HepG2 (cell line): ENCODE results near the gene ATP6V0A1. TPM values are rescaled to one million over a fixed set of nuclear protein-coding genes. Genes with fewer than 3 reads are reported as not detected.

Source experiments
- AKAP8 ChIP-seq: sonication (generic); formaldehyde crosslinking; IDR thresholded peaks from 2 replicates; pipeline ENCODE4 v1.5.1; 2020; ENCODE audit warnings: mild to moderate bottlenecking, missing genetic modification reagents
- CEBPG ChIP-seq: IDR thresholded peaks from 2 replicates; pipeline ENCODE4 v1.6.1; 2016
- KAT7 ChIP-seq: IDR thresholded peaks from 2 replicates; pipeline ENCODE4 v1.6.1; 2018; ENCODE audit warnings: borderline replicate concordance, missing compliant biosample characterization
- MATR3 ChIP-seq: sonication (generic); formaldehyde crosslinking; IDR thresholded peaks from 2 replicates; pipeline ENCODE4 v1.4.0; 2020; ENCODE audit warnings: missing genetic modification reagents
- NCOA5 ChIP-seq: sonication (generic); formaldehyde crosslinking; IDR thresholded peaks from 2 replicates; pipeline ENCODE4 v1.4.0; 2020; ENCODE audit warnings: missing genetic modification reagents
- NFIC ChIP-seq: IDR thresholded peaks from 2 replicates; pipeline ENCODE4 v1.6.1; 2012; ENCODE audit warnings: mild to moderate bottlenecking, low read length, inconsistent platforms
- POLR2AphosphoS2 ChIP-seq: IDR thresholded peaks from 2 replicates; pipeline ENCODE4 v1.6.1; 2011; ENCODE audit warnings: low read depth, low read length, improper control_type of control experiment
- POLR2AphosphoS5 ChIP-seq: IDR thresholded peaks from 2 replicates; pipeline ENCODE4 v1.6.1; 2012; ENCODE audit warnings: low read depth, low read length
- REL ChIP-seq: sonication (generic); formaldehyde crosslinking; conservative IDR thresholded peaks from 2 replicates; pipeline ENCODE4 v1.8.0; 2022; ENCODE audit warnings: mild to moderate bottlenecking, missing genetic modification reagents, moderate library complexity
- RELA ChIP-seq: sonication (generic); formaldehyde crosslinking; IDR thresholded peaks from 2 replicates; pipeline ENCODE4 v1.4.0; 2020; ENCODE audit warnings: missing genetic modification reagents
- REXO4 ChIP-seq: sonication (generic); formaldehyde crosslinking; IDR thresholded peaks from 2 replicates; pipeline ENCODE4 v1.8.0; 2022; ENCODE audit warnings: missing genetic modification reagents, mild to moderate bottlenecking, borderline replicate concordance
- SOX5 ChIP-seq: IDR thresholded peaks from 2 replicates; pipeline ENCODE4 v1.6.1; 2016; ENCODE audit warnings: borderline replicate concordance
- TEAD3 ChIP-seq: optimal IDR thresholded peaks from 2 replicates; pipeline ENCODE3; 2016; ENCODE audit warnings: borderline replicate concordance
- ZFP91 ChIP-seq: sonication (generic); formaldehyde crosslinking; IDR thresholded peaks from 2 replicates; pipeline ENCODE4 v1.9.0; 2022; ENCODE audit warnings: missing genetic modification reagents, mild to moderate bottlenecking, borderline replicate concordance
- ZNF282 ChIP-seq: fragments of 450-650 bp; IDR thresholded peaks from 2 replicates; pipeline ENCODE4 v1.6.1; 2018; ENCODE audit not compliant: partially characterized antibody
- ZNF558 ChIP-seq: sonication (generic); formaldehyde crosslinking; IDR thresholded peaks from 2 replicates; pipeline ENCODE4 v1.9.0; 2022; ENCODE audit warnings: mild to moderate bottlenecking, missing genetic modification reagents, borderline replicate concordance
- ZNF720 ChIP-seq: sonication (generic); formaldehyde crosslinking; IDR thresholded peaks from 2 replicates; pipeline ENCODE4 v1.4.0; 2020; ENCODE audit warnings: missing genetic modification reagents
- ZNF883 ChIP-seq: sonication (generic); formaldehyde crosslinking; IDR thresholded peaks from 2 replicates; pipeline ENCODE4 v1.5.1; 2020; ENCODE audit warnings: mild to moderate bottlenecking, missing genetic modification reagents; ENCODE audit errors: not compliant biosample characterization
- polyA plus RNA-seq, 8 experiments: library from polyadenylated mRNA; depleted of rRNA in 3 of 8; stranded (reverse) in 7 of 8; unstranded in 1 of 8; fragments of >200 nt; fragmentation: Illumina TruSeq in 4 of 8; extraction: Trizol in 4 of 8; gene quantifications; 2 replicates each; pipeline versions ENCODE4 v1.2.1 to v1.2.3, GENCODE V29; 2011 to 2016; ENCODE audit warnings: low read depth in 4 of 8, missing spikeins in 1 of 8, mixed read lengths in 1 of 8; ENCODE audit not compliant: insufficient read depth in 1 of 8
- total RNA-seq, 5 experiments: library from RNA; depleted of rRNA; stranded (reverse); fragments of >200 nt; fragmentation: Illumina TruSeq; extraction: Trizol; gene quantifications; 2 replicates each; pipeline ENCODE4 v1.2.3, GENCODE V29; 2016; ENCODE audit warnings: low read depth in 1 of 5
- TF ChIP-seq, protein P1 (sequence below): sonication (generic); formaldehyde crosslinking; conservative IDR thresholded peaks from 2 replicates; pipeline ENCODE4 v1.4.0; 2020; ENCODE audit warnings: missing genetic modification reagents
- TF ChIP-seq, protein P2 (sequence below), 2 experiments: fragments of 450-650 bp in 1 of 2; sonication (generic) in 1 of 2; formaldehyde crosslinking in 1 of 2; IDR thresholded peaks; 2 replicates each; pipeline versions ENCODE4 v1.6.1 to v1.8.0; 2016 to 2022; ENCODE audit warnings: antibody characterized with exemption in 1 of 2, mild to moderate bottlenecking in 1 of 2, missing genetic modification reagents in 1 of 2

The ATP6V0A1 gene
- total and polyA plus RNA-seq, 2 of the 13 experiments (the other 11 are each of a cell fraction or from before 2014, with no cell fraction given): 27.9 to 54.1 TPM

- no peak; the same call in 1 of the 2 replicates for TF ChIP-seq KAT7
- no peak for TF ChIP-seq ZNF720 (CRISPR knock-in tag)
- no peak for TF ChIP-seq REXO4
- peak; percentile 24 for TF ChIP-seq ZNF883 (CRISPR knock-in tag)
- TF ChIP-seq NFIC: no peak; the same call in 1 of the 2 replicates
- TF ChIP-seq, protein P1, sequence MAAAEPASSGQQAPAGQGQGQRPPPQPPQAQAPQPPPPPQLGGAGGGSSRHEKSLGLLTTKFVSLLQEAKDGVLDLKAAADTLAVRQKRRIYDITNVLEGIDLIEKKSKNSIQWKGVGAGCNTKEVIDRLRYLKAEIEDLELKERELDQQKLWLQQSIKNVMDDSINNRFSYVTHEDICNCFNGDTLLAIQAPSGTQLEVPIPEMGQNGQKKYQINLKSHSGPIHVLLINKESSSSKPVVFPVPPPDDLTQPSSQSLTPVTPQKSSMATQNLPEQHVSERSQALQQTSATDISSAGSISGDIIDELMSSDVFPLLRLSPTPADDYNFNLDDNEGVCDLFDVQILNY (CRISPR knock-in tag): no peak
- peak; percentile 71 for TF ChIP-seq POLR2AphosphoS5
- no peak for TF ChIP-seq ZNF282
- TF ChIP-seq ZFP91 (CRISPR knock-in tag): peak; percentile 86; the same call in 1 of the 2 replicates
- TF ChIP-seq ZNF558 (CRISPR knock-in tag): no peak
- TF ChIP-seq AKAP8: no peak; the same call in 1 of the 2 replicates
- peak; percentile 80 for TF ChIP-seq TEAD3 (CRISPR knock-in tag)
- TF ChIP-seq, protein P2, sequence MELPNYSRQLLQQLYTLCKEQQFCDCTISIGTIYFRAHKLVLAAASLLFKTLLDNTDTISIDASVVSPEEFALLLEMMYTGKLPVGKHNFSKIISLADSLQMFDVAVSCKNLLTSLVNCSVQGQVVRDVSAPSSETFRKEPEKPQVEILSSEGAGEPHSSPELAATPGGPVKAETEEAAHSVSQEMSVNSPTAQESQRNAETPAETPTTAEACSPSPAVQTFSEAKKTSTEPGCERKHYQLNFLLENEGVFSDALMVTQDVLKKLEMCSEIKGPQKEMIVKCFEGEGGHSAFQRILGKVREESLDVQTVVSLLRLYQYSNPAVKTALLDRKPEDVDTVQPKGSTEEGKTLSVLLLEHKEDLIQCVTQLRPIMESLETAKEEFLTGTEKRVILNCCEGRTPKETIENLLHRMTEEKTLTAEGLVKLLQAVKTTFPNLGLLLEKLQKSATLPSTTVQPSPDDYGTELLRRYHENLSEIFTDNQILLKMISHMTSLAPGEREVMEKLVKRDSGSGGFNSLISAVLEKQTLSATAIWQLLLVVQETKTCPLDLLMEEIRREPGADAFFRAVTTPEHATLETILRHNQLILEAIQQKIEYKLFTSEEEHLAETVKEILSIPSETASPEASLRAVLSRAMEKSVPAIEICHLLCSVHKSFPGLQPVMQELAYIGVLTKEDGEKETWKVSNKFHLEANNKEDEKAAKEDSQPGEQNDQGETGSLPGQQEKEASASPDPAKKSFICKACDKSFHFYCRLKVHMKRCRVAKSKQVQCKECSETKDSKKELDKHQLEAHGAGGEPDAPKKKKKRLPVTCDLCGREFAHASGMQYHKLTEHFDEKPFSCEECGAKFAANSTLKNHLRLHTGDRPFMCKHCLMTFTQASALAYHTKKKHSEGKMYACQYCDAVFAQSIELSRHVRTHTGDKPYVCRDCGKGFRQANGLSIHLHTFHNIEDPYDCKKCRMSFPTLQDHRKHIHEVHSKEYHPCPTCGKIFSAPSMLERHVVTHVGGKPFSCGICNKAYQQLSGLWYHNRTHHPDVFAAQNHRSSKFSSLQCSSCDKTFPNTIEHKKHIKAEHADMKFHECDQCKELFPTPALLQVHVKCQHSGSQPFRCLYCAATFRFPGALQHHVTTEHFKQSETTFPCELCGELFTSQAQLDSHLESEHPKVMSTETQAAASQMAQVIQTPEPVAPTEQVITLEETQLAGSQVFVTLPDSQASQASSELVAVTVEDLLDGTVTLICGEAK (IDR thresholded peaks at IDR 0.05): no peak
- TF ChIP-seq, protein P2 (CRISPR knock-in tag; IDR thresholded peaks at IDR 0.05): no peak; the same call in 1 of the 2 replicates
- TF ChIP-seq CEBPG (CRISPR knock-in tag): peak; percentile 81
- TF ChIP-seq RELA: no peak; the same call in 1 of the 2 replicates
- TF ChIP-seq REL: no peak
- TF ChIP-seq SOX5 (CRISPR knock-in tag): peak; percentile 89
- no peak for TF ChIP-seq POLR2AphosphoS2
- TF ChIP-seq MATR3 (CRISPR knock-in tag): no peak
- TF ChIP-seq NCOA5 (CRISPR knock-in tag): no peak
These were observed 72.3 kb downstream of the ATP6V0A1 start (continued) for GRCh38 chr17:42530952-42531454.
